Stimulated activated naive CD8-positive, alpha-beta T cell treated with anti-CD3 and anti-CD28 coated beads, Interleukin-15, Interleukin-2, amounts not matched to agents 100 U/mL and 50 U/mL, for 24 hours (primary cell): ENCODE data around the gene PMPCA.
A peak's percentile ranks its signal among the peaks of the same experiment; 100 is the strongest.

ENCODE experiments used
- ATAC-seq: fragments of 150-1000 bp; cut with Tn5 transposase; one replicate; pipeline ENCODE4 v1.10.0; 2021
- DNase-seq: peaks from one replicate; pipeline ENCODE4 v3.0.0; 2021

Gene PMPCA, protein sequence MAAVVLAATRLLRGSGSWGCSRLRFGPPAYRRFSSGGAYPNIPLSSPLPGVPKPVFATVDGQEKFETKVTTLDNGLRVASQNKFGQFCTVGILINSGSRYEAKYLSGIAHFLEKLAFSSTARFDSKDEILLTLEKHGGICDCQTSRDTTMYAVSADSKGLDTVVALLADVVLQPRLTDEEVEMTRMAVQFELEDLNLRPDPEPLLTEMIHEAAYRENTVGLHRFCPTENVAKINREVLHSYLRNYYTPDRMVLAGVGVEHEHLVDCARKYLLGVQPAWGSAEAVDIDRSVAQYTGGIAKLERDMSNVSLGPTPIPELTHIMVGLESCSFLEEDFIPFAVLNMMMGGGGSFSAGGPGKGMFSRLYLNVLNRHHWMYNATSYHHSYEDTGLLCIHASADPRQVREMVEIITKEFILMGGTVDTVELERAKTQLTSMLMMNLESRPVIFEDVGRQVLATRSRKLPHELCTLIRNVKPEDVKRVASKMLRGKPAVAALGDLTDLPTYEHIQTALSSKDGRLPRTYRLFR

DNA sequence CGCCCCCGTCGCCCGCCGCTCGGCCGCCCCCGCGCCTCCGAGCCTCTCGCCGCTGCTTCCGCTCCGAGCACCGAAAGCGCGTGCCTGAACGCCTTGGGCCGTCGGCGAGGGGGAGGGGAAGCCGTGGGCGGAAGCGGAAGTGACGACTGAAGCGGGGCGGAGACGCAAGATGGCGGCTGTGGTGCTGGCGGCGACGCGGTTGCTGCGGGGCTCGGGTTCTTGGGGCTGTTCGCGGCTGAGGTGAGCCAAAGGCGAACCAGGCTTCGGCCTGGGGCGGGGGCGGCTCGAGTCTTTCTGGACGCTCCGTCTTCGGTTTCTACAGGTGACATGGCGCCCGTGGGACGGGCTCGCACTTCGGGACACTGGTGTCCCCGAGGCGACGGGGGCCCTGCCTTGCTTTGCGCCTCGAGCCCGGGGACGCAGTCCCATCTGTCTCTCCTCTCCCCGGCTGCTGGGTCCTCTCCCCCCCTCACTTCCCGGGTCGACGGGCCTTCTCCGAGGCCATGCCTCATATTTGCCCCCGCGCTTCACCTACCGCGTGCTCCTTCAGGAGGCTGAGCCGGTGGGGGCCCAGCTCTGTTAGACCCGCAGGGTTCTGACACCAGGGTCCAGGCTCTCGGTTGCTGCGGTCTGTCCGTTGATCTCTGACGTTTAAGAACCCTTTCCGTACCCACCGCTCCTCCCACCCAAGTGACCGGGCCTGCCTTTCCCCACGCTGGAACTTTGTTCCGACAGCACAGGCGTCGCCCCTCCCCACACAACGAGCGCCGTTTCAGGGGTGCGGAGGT lies at the start of gene PMPCA, which contains the start of gene ENTR1:
PMPCA (plus strand) TSS at position 159 of the 788 bp plus-strand sequence; CDS start at position 170, 11 bp downstream.
ENTR1 (minus strand) TSS at position 115 of the 788 bp plus-strand sequence. CDS start 217 bp downstream, outside the sequence.
- ATAC-seq, result peak; percentile 59

DNA sequence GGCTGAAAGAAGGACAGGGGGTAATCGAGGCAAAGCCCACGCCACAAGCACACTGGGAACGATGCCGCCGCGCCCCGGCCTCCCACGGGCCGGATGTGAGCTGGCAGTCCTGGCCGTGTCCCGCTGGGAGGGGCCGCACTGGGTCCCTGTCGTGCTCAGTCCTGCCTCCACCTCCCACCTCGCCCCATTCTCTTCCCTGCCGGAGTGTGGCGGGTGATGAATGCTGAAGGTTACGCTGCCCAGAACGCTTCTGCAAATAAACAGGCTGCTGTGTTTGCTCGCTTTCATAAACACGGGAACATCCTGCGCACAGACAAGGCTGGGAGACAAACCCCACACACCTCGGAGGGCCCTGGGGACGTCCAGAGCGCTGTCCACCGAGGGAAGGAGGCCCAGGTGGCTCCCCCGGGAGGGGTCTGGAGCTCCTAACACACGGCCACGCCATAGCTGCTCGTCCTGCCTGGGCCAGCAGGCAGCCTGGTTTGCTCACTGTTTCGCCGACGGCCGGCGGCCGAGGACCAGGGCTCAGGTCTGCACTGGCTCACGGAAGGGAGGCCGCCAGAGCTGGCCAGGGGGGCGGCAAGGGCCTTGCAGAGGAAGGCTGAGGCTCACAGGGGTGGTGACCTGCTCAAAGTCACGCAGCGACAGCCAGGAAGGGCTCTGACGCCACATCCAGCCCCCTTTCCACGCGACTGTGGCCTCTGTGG lies 49.3 kb upstream of the PMPCA start:
- DNase-seq, result no peak
- no peak for ATAC-seq

More for the DNA sequence above, at the start of gene PMPCA, which contains the start of gene ENTR1:
- DNase-seq, result peak; percentile 98

DNA sequence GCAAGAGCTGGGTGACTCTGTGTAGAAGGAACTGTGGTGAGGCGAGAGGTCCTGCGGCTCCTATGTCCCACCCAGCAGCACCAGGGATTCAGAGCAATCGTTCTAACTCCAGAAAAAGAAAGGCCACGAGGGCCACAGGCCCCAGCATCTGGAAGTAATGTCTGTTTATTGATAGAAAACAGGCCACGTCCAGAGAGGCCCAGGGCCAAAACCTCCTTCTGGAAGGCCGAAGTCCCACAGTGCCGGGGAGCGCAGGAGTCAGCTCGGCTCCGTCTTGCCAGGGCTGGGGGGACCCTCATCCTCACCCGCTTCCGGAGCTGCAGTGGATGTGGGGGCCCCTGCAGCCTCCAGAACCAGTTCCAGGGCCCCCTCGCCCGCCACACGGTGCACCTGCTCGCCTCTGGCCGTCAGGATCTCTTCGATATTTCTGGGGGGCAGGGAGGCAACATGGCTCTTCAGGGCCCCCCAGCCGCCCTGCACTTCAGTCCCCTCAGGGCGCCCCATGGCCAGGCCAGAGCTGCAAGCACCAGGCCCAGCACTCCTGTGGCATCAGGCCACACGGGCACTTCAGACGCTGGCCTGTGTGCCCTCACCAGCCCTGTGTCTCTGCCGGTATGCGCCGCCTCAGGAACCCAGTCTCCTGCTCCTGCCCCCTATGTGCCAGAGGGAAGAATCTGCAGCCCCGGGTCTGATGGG lies 48.6 kb upstream of the PMPCA start:
- ATAC-seq (no peak), DNase-seq (no peak)

DNA sequence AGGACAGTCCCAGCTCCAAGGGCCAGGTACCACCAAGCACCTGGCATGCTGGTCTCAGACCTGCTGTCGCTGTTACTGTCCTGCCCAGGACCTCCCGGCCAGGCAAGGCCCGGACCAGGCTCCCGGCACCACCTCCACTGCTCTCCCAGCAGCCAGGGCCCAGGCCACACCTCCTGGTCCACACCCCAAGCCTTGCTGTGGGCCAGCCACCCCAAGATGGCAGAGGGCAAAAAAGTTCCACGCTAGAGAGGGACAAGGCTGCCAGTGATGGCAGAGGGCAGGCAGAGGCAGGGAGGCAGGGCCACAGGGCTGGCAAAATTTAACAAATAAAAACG lies 48.0 kb upstream of the PMPCA start:
- no peak for ATAC-seq
- no peak for DNase-seq

DNA sequence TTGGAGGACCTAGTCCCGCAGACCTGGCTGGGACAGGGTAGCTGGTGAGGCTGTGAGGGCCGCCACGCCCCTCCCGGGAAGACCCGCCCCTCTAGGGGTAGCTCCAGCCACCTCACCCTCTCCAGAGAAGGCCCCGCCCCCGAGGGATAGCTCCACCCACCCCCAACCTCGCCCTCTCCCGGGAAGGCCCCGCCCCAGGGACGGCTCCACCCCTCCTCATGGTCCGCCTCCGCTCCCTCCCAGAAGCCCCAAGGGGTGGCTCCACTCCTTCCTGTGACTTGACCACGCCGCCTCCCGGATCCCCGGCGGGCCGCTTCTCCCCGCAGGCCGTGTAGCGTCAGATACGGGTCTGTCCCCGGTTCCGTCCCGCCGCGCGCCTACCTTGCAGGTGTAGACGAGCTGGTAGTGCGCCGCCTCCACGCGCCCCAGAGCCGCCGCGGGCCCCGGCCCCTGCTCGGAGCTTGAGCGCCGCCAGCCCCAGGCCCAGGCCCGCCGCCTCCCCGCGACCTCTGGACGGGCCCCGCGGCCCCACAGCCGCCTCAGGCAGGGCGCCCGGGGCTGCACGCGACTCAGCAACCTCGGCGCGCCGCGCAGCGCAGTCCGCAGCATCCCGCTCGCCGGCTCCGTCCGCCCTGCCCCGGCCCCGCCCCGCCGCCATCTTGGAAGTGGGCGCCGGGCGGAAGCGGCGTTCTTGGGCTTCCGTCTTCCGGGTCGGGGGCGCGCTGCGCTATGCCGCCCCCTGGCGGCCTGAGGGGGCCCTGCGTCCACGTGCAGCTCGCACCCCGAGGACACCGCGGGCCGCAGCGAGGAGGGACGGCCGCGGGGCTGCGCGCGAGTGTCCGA lies 47.1 kb upstream of the PMPCA start, which contains the start of gene DNLZ:
DNLZ (minus strand) TSS at position 639 of the 843 bp plus-strand sequence; CDS start at position 609, 30 bp downstream.
- DNase-seq (peak; percentile 99), ATAC-seq (peak; percentile 90)

DNA sequence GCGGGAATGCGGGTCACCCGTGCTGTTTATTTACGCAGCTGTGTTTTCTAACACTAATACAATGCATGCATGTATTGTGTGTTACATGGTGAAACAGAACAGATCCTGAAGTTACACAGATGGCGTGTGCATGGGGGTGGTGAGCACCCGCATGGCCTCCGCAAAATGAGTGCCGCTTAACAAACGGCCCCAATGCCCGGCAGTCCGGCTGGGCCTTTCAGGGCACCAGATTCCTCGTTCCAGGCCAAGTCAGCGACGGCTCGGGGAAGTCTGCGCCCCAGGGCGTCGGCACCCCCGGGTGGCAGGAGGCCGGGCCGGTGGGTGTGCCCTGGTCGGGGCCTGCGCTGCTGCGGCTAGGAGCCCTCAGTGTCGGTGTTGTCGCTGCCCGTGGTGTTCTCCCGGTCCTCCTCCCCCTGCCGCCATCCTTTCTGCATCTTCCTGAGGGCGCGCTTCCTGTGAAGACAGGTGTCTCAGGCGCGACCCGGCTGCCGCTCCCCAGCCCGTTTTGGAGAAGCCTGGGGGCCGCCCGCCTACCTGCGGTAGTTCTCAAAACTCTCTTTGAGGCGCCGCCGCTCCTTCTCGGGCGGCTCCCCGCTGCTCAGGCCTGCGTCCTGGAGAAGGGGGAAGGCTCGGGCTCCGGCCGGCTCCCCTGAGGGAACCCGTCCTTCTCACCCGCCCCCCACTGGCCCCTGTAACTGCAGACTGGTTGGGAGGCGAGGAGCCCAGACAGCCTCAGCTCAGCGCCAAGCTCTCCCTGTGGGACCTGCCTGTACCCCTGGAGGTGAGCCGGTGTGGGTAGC lies 46.3 kb upstream of the PMPCA start:
- no peak for ATAC-seq

DNA sequence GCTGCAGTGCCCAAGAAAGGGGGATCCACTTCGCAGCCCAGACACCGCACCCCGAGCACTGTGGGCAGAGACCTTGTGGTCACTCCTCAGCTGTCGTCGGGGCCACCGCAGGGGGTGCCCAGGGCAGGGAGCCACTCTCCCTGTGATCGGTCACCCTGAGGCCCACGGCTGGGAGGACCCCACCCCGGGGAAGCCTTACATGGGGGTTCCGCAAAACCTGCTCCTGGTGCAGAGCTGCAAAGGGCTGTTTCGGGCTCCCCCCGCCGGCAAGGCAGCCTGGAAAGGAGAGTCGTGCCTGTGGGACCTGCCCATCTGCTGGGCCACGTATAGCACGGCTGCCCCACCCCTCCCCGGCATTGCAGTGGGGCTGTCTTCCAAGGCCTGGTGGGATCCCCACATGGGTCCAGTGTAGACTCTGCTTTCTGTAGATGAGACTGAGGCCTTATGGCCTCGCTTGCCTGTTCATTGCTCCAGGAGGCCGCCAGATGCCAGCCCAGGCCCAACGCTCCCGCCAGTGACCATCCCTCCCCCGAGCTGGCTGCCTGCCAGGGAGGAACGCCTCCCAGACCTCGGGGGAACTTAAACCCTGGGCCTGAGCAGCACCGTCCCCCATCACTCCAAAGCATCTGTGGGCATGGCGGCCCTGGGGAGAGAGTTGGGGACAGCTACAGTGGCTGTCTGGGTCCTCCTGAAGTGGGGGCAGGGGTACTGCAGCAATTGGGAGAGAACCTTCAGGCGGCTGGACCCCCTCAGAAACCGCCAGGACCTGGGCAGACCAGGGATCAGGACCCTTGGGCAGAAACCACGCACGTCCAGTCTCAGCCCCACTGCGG lies 45.3 kb upstream of the PMPCA start:
- no peak for ATAC-seq
- DNase-seq, result no peak

More for the DNA sequence above, 46.3 kb upstream of the PMPCA start:
- peak; percentile 19 for DNase-seq

DNA sequence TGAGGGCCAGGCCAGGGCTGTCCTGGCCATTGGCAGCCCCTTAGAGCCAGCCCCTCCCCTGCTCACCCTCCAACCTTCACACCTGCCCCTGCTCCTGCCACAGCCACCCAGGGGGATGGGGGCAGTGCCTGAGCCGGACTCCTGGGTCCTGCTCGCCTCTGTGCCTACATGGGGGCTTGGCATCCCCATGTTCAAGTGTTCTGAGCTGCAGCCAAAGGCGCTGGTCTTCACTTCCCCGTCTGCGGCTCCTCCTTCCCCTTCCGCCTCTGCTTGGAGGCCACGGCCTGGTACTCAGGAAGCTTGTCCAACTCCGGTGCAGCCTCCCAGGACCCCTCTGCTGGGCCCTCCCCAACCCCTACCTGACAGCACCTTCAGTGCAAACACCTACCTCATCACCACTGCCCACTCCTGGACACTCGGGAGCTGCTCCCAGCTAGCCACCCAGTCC lies 44.7 kb upstream of the PMPCA start:
- no peak for DNase-seq
- no peak for ATAC-seq

DNA sequence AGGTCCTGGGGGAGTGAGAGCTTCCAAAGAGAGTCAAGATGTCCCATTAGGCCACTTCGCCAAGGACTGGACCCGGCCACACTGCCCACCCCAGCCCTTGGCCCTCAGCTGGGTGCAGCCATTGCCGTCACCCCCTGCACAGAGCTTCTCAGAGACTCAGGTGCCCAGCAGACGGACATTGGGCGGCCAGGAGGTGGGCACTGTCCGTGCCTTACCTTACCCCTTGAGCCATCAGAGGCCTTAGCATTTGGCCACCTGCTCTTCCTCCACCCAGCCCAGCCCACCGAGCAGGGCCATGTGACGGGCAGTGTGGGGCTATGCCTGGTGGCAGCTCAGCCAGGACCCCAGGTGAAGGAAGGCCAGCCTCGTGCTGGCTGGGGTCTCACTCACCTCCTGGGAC lies 43.6 kb upstream of the PMPCA start:
- DNase-seq (no peak), ATAC-seq (no peak)

DNA sequence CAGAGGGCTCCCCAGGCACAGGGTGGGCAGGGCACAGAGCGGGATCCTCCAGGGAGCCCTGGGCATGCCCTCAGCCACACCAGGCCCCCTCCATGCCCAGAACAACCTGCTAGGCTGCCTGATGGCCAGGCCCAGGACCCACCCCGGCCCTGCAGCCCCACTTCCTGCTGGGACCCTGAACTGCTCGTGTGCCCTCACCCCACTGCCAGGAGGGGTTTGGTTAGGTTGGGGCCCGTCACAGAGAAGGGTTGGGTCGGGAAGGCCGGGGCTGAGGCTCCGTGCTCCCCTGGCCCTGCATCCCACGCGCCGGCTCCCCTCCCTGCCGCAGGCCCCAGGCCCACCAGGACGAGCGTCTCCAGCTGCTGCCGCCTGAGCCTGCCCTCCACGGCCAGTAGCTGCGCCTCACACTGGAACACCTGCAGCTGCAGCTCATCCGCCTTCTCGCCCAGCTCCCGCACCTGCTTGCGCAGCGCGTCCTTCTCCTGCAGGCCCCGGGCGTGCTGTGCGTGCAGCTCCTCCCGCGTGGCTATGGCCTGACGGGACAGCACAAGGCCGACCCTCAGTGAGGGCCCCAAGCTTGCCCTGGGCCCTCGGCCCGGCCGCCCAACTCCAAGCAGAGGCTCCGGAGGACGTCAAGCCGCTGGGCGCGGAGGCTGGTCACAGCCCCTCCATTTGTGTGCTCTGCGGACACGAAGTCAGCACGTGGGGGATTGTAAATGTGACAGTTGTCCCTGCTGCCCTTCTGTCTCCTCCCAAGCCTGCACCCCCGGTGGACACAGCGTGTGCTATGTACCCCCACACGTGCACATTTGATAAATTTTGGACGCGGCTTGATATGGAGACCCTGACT lies 42.9 kb upstream of the PMPCA start:
- DNase-seq (no peak), ATAC-seq (no peak)

DNA sequence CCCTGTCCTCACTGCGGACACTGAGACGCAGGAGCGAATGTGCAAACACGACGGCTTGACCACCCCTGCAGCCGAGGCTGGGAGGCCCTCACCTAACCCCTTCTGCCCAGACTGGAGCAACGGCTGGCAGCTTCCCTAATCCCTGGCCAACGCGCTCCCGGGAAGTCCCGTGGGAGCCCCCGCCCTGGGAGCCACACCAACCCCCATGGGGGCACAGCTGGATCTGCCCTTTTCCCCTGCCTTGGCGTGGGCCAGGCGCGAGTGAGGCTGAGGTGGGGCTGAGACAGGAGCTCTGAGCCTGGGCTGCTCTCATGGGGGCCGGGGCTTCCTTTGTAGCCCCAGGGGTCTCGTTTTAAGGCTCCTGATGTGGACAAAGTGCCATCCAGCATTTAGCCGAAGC lies 42.3 kb upstream of the PMPCA start:
- DNase-seq, result no peak
- ATAC-seq, result no peak

DNA sequence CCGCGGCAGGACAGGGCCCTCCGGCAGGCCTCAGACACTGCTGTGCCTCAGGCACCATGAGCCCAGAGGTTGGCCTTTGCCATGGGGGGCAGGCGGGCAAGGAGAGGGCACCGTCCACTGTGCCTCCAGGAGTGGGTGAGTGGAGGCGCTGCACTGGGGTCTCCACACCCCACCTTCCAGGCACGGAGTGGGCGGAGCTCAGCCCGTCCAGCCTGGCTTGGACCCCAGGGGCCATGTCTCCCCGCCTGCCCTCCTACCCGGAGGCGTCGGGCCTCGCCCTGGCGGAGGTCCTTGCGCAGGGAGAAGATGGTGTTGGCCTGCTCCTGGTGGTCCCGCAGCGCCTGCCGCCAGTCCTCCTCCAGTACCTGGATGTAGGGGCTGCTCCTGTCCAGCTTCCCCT lies 40.4 kb upstream of the PMPCA start:
- ATAC-seq, result no peak

DNA sequence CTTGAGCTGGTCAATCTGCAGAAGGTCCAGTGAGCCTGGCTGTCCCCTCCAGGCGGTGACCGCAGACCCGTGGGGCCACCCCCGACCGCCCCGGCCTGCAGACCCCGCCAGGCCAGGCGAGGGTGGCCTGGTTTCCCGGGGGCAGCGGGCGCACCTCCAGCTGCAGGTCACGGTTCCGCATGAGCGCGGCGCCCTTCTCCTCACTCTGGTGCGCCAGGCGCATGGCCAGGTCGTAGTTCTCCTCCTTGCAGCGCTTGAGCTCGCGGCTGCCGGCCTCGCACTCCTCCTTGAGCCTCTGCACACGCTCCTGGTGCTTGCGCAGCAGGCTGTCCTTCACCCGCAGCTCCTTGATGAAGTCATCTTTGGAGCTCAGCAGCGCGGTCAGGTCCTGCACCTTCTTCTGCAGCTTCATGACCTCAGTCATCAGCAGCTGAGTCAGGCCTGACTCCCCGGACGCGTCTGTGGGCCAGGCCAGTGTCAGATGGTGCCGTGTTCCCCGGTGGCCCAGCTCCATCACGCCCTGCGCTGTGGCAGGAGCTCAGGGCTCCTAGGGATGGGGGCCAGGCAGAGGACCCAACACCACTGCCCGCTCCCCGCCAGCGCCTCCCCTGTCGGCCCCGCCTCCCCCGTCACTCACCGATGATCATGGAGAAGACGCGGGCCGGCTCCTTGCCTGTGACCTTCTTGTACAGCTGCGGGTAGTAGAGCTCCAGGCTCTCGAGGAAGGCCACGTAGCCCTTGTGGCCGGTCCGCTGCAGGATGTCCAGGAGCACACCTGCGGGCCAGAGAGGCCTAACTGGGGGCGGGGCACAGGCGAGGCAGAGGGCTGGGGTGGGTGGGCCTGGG lies 39.5 kb upstream of the PMPCA start:
- DNase-seq (no peak), ATAC-seq (no peak)

More for the DNA sequence above, 40.4 kb upstream of the PMPCA start:
- no peak for DNase-seq

DNA sequence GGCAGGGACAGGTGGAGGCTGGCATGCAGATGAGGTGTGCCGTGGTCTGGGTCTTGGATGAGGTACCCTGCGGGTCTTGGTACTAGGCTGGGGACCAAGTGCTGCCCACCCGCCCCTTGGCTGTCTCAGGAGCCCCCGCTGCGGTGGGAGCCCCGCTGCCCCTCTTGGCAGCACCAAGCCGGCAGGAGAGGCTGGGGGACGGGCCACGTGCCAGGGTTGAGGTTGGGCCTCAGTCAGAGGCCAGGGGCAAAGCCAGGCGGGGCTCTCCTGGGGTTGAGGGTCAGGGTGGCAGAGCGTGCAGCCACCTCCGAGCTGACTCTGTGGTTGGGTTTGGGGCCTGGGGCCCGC lies 39.0 kb upstream of the PMPCA start:
- ATAC-seq (no peak), DNase-seq (no peak)

DNA sequence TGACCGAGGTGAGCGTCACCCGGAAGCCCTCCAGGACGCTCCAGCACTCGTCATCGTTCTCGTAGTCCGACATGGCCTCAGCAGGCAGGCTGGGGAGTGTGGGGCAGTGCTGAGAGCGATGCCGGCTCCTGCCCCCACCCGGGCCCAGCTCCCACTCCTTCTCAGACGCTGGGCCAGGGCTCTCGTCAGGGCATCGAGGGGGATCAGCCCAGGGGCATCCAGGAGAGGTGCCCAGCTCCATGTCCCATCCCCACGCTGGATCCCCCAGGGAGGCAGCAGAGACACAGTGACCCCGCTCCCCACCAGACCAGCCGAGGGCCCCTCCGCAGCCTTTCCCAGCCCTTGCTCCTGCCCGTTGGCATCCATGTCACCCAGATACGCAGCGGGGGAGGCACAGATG lies 38.5 kb upstream of the PMPCA start:
- ATAC-seq (no peak), DNase-seq (no peak)

DNA sequence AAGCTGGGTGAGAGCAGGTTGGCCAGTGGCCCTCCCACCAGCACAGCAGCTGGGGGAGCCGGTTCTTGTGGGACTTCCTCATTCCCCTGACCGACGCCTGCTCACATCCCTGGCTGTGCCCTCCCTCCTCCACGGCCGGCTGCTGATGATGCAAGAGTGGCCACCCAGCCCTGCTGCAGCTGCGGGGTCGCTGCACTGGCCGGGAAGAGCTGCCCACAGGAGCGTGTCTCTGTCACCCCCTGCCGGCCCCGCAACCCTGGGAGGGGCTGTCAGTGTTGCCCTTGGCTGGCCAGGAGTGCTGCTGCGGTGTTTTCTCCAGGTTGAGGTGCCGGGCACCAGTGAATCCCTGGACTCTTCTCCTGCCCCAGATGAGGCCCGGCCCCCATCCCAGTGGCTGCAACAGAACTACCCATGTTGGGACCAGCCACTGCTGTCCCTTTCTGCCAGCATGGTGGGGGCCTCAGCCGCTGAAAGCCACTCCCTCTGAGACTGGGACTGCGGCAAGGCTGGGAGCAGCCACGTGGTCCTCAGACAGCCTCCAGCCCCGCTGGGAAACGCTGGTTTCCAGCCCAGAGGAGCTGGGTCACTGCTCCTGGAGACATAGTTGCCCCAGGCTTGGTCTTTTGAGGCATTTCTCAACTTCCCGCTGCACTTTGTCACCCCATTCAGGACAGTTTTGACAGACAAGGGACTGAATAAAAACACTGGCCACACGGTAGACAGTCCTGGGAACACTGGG lies 37.7 kb upstream of the PMPCA start:
- peak; percentile 3 for ATAC-seq
- DNase-seq, result peak; percentile 26
